Stimulated activated CD8-positive, alpha-beta memory T cell treated with anti-CD3 and anti-CD28 coated beads, Interleukin-15, amount 100 ng/mL, for 24 hours (primary cell): ENCODE measurements around the gene CDH5.
"Not testable (repeated sequence)": the region's sequence is repeated elsewhere in the genome, so short reads cannot be mapped to it uniquely, and the experiment has no call there.

Experiments used
- DNase-seq: peaks from one replicate; pipeline ENCODE4 v3.0.0-alpha.2; 2020; ENCODE audit warnings: low read depth

The CDH5 gene

DNA sequence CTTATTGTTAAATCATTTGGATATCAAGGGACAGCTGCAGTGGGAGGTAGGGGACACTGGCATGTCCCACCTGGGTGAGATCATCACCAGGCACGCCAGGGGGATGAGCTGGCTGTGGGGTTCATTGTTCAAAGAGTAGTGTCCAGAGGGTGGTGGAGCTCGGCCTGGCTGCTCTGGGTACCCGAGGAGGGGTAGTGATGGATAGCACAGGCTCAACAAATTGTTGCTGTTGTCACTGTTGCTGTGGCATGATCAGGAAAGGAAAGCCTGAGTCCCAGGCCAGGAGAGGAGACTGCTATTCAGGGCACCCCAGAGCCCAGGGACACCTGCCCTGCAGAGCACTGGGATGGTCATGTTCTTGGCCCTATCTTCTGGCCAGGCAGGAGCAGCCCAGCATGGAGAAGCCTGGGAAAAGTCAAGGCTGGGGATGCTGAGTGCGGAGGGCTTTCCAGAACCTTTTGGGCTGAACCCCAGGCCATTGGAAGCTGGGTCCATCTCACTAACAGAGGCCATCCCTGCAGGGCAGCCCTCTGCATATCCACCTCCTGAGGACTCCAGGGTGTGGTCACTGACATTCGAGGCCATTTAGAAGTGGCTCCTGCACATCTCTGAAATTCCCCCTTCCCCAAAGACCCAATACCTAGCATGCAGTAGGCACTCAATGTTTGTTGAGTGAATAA is 72.7 kb downstream of the CDH5 start:
- no peak for DNase-seq

DNA sequence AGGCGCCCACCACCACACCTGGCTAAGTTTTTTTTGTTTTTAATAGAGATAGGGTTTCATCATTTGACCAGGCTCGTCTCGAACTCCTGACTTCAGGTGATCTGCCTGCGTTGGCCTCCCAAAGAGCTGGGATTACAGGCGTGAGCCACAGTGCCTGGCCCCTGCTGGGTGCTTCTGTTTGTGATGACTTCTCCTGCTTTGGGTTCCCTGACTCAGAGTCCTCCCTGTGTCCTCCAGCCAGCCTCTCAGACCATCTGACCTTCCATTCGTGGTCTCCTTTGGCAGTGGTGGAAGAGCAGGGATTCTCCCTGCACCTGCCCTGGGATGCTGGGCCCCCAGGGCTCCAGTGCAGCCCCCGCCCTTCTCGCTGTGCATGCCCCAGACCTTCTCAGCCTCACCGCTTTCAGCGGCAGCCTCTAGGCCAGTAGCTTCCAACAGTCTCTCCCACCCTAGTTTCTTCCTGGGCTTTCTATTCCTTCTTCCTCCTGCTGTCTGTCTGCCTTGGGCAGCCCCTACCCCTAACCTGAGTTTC is 73.8 kb downstream of the CDH5 start:
- no peak for DNase-seq

DNA sequence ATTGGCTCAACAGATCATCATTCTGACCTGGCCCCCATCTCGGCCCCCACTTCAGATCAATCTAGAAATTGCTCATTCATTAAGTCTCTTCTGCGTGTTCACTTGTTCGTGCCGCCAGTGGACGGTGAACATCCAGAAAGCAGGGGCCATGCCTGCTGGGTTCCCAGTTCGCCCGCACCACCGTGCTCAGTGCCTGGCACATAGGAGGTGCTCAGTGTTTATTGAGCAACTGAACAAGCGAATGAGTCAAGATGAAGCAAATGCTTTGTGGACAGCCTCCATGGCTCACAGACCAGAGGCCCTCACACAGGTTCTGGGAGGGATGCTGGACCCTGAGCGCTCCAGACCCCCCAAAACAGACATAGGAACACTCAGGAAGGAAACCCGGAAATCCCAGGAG is 74.5 kb downstream of the CDH5 start:
- no peak for DNase-seq

DNA sequence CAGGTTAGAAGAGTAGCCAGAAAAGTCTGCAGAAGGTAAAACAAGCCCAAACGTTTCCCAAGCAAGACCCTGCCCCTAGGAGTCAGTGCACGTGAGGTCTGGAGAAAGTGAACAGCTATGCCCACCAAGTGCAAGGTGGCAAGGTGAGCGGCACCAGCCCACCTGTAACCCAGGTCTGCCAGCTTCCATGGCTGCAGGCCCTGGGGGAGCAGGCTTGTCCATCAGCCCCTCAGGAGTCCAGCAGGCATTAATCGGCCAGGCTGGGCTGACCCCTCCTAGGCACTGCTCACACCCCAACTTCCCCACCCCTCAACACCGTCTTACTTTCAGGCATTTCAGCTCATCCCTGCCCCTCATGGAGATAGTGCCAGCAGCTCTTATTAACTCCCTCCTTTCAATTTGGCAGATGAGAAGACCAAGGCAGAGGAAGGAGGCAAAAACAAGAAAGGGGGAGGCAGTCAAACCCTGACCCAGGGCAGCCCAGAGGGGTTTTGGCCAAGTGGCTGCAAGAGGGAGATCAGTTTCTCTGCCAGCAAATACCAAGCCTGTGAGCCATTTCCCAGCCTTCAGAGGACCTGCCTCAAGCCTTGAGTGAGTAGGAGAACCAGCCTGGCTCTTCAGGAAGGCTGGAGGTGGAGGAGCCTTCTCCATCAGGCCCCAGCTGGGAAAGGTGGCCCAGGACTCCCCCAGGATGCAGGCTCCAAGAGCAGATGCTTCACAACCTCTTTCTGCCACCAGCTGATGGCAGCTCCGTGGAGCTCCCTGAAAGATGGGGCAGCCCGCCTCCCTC is 75.3 kb downstream of the CDH5 start:
- DNase-seq = no peak

DNA sequence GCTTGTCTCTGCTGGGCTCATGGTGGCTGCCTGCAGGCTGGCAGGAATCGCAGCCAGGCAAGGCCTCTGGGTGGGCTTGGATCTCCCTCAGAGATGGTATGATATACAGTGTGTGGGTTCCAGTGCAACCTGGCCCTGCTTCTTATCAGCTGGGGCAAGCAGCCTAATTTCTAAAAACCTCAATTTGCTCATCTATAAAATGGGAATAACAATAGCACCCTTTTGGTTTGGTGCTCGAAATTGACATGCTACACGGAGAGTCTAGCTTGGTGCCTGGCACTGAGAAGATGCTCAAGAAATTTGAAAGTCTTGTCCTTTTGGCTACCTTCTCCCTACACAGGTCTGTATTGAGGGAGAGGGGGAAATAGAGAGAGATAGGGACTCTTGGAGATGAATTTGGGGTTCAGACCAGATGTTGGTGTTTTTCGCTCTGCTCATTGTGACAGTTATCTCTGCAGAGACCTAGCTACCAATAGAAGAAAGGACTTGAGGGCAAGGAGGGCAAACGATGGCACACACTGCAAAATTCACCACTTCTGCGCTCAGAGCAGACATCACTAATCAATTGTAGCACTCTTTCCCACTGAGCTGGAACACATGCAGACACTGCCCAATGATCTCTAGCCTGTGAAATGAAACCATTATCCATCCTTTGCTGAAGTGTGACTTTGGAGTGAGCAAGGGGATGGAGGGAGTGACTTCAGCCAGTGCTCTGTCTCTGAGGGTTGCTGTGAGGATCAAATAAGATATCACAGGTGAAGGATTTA is 76.2 kb downstream of the CDH5 start:
- DNase-seq = no peak

DNA sequence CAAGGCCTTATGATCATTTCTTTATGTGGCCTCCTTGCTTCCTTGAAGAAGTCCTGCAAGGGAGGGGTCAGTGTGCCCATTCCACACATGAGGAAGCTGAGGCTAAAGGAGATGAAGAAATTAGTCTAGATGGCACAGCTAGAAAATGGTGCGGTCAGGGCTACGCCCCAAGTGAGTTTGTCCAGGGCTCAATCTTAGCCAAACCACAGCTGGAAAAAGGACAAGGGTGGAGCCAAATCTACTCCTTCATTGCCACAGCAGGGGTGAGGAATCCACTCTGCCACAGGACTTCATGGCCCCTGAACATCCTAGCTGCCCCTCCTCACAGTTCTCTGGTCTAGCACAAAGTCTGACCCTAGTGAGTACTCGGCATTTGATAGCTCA is 76.8 kb downstream of the CDH5 start:
- no peak for DNase-seq

DNA sequence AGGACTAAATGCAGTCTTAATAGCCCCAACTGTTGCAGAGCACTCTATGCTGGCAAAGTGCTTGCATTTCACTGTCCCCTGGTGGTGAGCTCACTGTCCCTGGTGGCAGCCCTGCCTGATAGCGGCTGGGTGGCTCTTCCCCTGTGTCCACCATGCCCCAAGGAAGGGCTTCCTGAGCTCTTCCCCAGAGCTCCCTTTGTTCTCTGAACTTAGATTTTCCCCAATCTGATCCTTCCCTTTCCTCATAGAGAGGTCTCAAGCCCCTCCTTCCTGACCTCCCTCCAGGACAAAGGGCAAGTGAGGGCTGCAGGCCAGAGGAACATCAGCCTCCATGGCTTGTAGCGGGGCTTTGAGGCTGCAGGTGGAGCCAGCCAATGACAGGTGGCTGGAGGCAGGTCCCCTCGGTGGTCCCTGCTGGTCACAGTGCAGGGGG is 77.6 kb downstream of the CDH5 start:
- no peak for DNase-seq

DNA sequence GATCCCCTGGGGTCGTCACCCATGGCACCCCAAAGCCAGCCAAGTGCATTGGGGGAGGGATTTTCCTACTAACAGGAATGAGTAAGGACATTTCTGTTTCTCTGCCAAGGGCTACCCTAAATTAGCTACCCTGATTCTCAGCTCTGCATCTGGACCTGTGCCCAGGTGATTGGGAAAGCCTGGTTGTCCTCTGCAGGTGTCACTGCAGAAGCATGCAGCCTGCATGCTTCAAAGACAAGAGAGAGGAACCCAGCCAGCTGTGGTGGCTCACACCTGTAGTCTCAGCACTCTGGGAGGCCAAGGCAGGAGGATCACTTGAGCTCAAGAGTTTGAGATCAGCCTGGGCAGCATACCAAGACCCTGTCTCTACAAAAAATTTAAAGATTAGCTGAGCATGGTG is 80.2 kb downstream of the CDH5 start:
- no peak for DNase-seq

DNA sequence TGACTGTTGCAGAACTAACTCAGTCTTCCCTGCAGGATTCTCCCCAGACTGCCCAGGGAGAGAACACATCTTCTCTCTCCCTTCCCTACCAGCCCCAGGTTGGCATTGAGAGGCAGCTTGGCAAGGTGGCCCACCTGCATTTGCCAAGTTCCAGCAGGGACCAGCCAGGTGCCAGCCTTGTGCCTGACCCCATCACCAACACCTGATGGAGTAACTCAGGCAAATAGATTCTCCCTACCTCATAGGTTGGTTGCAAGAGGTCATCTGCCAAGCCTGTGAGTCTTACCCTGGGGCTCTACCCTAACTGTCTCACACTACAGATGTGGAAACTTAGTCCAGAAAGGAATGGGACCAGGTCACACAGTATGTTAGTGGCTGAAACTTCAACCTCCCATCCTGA is 81.0 kb downstream of the CDH5 start:
- no peak for DNase-seq

DNA sequence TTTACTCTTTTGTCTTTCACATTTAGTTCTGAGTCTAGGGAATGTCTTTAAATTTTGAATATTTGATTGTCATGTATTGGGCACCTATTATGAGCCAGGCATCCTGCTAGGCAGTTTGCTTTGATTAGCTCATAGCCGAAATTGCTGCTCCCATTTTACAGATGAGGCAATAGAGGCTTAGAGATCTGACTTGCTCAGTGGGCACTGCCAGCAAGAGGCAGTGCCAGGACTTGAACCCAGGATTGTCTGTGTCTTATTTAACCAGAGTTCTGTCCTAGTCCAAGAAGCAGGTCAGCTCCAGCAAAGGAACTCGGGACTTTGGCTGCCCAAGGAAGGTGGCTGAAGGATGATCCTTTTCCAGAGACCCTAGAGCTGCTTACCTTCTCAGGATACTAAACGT is 85.1 kb downstream of the CDH5 start:
- no peak for DNase-seq

DNA sequence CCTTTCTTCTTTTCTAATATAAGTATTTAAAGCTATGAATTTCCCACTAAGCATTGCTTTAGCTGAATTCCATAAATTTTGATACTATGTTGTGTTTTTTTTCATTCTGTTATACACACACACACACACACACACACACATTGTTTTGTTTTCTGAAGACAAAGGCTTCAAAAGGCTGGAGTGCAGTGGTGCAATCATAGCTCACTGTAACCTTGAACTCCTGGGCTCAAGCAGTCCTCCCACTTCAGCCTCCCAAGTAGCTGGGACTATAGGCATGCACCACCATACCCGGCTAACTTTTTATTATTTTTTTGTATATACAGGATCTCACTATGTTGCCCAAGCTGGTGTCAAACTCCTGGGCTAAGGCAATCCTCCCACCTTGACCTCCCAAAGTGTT is 86.7 kb downstream of the CDH5 start:
- not testable (repeated sequence) for DNase-seq
